ENCODE data around the gene AMPH. TPM values are rescaled to one million over a fixed set of nuclear protein-coding genes. Genes with fewer than 3 reads are reported as not detected.
"Not testable (repeated sequence)": the region's sequence is repeated elsewhere in the genome, so short reads cannot be mapped to it uniquely, and the experiment has no call there.

The AMPH gene
- polyA plus RNA-seq, 2 donors = 0.28 to 0.51 TPM

GRCh38 chr7:38358273-38358831, 272.8 kb downstream of the AMPH start:
- H3K4me3 ChIP-seq (ENCODE audit: low read depth in 1 of 2, low read length in 2 of 2); H3K27me3 ChIP-seq (ENCODE audit: control insufficient read depth in 1 of 2, insufficient read depth in 2 of 2, low read length in 2 of 2): not testable (repeated sequence)
- 68 to 81% methylated on average over 6 of the region's 6 CpGs for WGBS, 2 donors

GRCh38 chr7:38354271-38354851, 276.8 kb downstream of the AMPH start:
- H3K4me3 ChIP-seq (ENCODE audit: low read depth in 1 of 2, low read length in 2 of 2); H3K9me3 ChIP-seq (ENCODE audit: control insufficient read depth in 2 of 2, insufficient read depth in 1 of 2, low read depth in 1 of 2, low read length in 1 of 2); H3K36me3 ChIP-seq (ENCODE audit: control insufficient read depth in 2 of 2, insufficient read depth in 2 of 2, low read length in 1 of 2); H3K4me1 ChIP-seq (ENCODE audit: control insufficient read depth in 2 of 2, insufficient read depth in 2 of 2, low read length in 1 of 2); H3K27ac ChIP-seq (ENCODE audit: low read depth in 2 of 2, low read length in 1 of 2); H3K27me3 ChIP-seq (ENCODE audit: control insufficient read depth in 1 of 2, insufficient read depth in 2 of 2, low read length in 2 of 2): not testable (repeated sequence)
- WGBS, 2 donors = 53 to 60% methylated on average over 8 of the region's 8 CpGs

More at GRCh38 chr7:38358273-38358831, 272.8 kb downstream of the AMPH start:
- H3K4me1 ChIP-seq (ENCODE audit: control insufficient read depth in 2 of 2, insufficient read depth in 2 of 2, low read length in 1 of 2); H3K36me3 ChIP-seq (ENCODE audit: control insufficient read depth in 2 of 2, insufficient read depth in 2 of 2, low read length in 1 of 2); H3K9me3 ChIP-seq (ENCODE audit: control insufficient read depth in 2 of 2, insufficient read depth in 1 of 2, low read depth in 1 of 2, low read length in 1 of 2): not testable (repeated sequence)
- H3K27ac ChIP-seq (ENCODE audit: low read depth in 2 of 2, low read length in 1 of 2) = peak overlapping the region in 1 of 2 donors; percentile 12

- H3K27ac ChIP-seq (ENCODE audit: low read depth in 2 of 2, low read length in 1 of 2); H3K4me1 ChIP-seq (ENCODE audit: control insufficient read depth in 2 of 2, insufficient read depth in 2 of 2, low read length in 1 of 2); H3K9me3 ChIP-seq (ENCODE audit: control insufficient read depth in 2 of 2, insufficient read depth in 1 of 2, low read depth in 1 of 2, low read length in 1 of 2); H3K27me3 ChIP-seq (ENCODE audit: control insufficient read depth in 1 of 2, insufficient read depth in 2 of 2, low read length in 2 of 2); H3K4me3 ChIP-seq (ENCODE audit: low read depth in 1 of 2, low read length in 2 of 2); H3K36me3 ChIP-seq (ENCODE audit: control insufficient read depth in 2 of 2, insufficient read depth in 2 of 2, low read length in 1 of 2): not testable (repeated sequence)
- WGBS, 2 donors = 64 to 75% methylated on average over 6 to 7 of the region's 7 CpGs
These were observed 277.7 kb downstream of the AMPH start for GRCh38 chr7:38353431-38353881.

- H3K4me1 ChIP-seq (ENCODE audit: control insufficient read depth in 2 of 2, insufficient read depth in 2 of 2, low read length in 1 of 2) = no peaks in the 10 kb centered on the region
- 88 to 90% methylated on average over 4 of the region's 4 CpGs for WGBS, 2 donors
- no peak overlapping the region for H3K4me3 ChIP-seq (ENCODE audit: low read depth in 1 of 2, low read length in 2 of 2)
- no peaks in the 10 kb centered on the region for H3K27me3 ChIP-seq (ENCODE audit: control insufficient read depth in 1 of 2, insufficient read depth in 2 of 2, low read length in 2 of 2)
- H3K27ac ChIP-seq (ENCODE audit: low read depth in 2 of 2, low read length in 1 of 2) = no peak overlapping the region
- H3K9me3 ChIP-seq (ENCODE audit: control insufficient read depth in 2 of 2, insufficient read depth in 1 of 2, low read depth in 1 of 2, low read length in 1 of 2) = no peaks in the 10 kb centered on the region
- H3K36me3 ChIP-seq (ENCODE audit: control insufficient read depth in 2 of 2, insufficient read depth in 2 of 2, low read length in 1 of 2) = no peaks in the 10 kb centered on the region
These were observed 279.6 kb downstream of the AMPH start for GRCh38 chr7:38351601-38352000.

GRCh38 chr7:38350777-38351176, 280.4 kb downstream of the AMPH start:
- 49 to 59% methylated on average over 3 of the region's 3 CpGs for WGBS, 2 donors
- H3K4me3 ChIP-seq (ENCODE audit: low read depth in 1 of 2, low read length in 2 of 2); H3K27ac ChIP-seq (ENCODE audit: low read depth in 2 of 2, low read length in 1 of 2): not testable (repeated sequence)

GRCh38 chr7:38349869-38350583, 281.1 kb downstream of the AMPH start:
- not testable (repeated sequence) for H3K36me3 ChIP-seq (ENCODE audit: control insufficient read depth in 2 of 2, insufficient read depth in 2 of 2, low read length in 1 of 2); H3K27me3 ChIP-seq (ENCODE audit: control insufficient read depth in 1 of 2, insufficient read depth in 2 of 2, low read length in 2 of 2); H3K9me3 ChIP-seq (ENCODE audit: control insufficient read depth in 2 of 2, insufficient read depth in 1 of 2, low read depth in 1 of 2, low read length in 1 of 2); H3K4me3 ChIP-seq (ENCODE audit: low read depth in 1 of 2, low read length in 2 of 2); H3K4me1 ChIP-seq (ENCODE audit: control insufficient read depth in 2 of 2, insufficient read depth in 2 of 2, low read length in 1 of 2)
- H3K27ac ChIP-seq (ENCODE audit: low read depth in 2 of 2, low read length in 1 of 2) = peak overlapping the region in 1 of 2 donors; percentile 21
- WGBS, 2 donors = 58 to 62% methylated on average over 6 of the region's 6 CpGs

More at GRCh38 chr7:38350777-38351176, 280.4 kb downstream of the AMPH start:
- H3K36me3 ChIP-seq (ENCODE audit: control insufficient read depth in 2 of 2, insufficient read depth in 2 of 2, low read length in 1 of 2); H3K9me3 ChIP-seq (ENCODE audit: control insufficient read depth in 2 of 2, insufficient read depth in 1 of 2, low read depth in 1 of 2, low read length in 1 of 2); H3K4me1 ChIP-seq (ENCODE audit: control insufficient read depth in 2 of 2, insufficient read depth in 2 of 2, low read length in 1 of 2); H3K27me3 ChIP-seq (ENCODE audit: control insufficient read depth in 1 of 2, insufficient read depth in 2 of 2, low read length in 2 of 2): not testable (repeated sequence)

GRCh38 chr7:38349126-38349795, 281.9 kb downstream of the AMPH start:
- WGBS, 2 donors = 67 to 74% methylated on average over 8 to 9 of the region's 9 CpGs
- not testable (repeated sequence) for H3K4me1 ChIP-seq (ENCODE audit: control insufficient read depth in 2 of 2, insufficient read depth in 2 of 2, low read length in 1 of 2); H3K36me3 ChIP-seq (ENCODE audit: control insufficient read depth in 2 of 2, insufficient read depth in 2 of 2, low read length in 1 of 2); H3K4me3 ChIP-seq (ENCODE audit: low read depth in 1 of 2, low read length in 2 of 2); H3K27me3 ChIP-seq (ENCODE audit: control insufficient read depth in 1 of 2, insufficient read depth in 2 of 2, low read length in 2 of 2); H3K9me3 ChIP-seq (ENCODE audit: control insufficient read depth in 2 of 2, insufficient read depth in 1 of 2, low read depth in 1 of 2, low read length in 1 of 2)
- peak overlapping the region in 1 of 2 donors; percentile 21 for H3K27ac ChIP-seq (ENCODE audit: low read depth in 2 of 2, low read length in 1 of 2)

- H3K36me3 ChIP-seq (ENCODE audit: control insufficient read depth in 2 of 2, insufficient read depth in 2 of 2, low read length in 1 of 2); H3K4me1 ChIP-seq (ENCODE audit: control insufficient read depth in 2 of 2, insufficient read depth in 2 of 2, low read length in 1 of 2); H3K9me3 ChIP-seq (ENCODE audit: control insufficient read depth in 2 of 2, insufficient read depth in 1 of 2, low read depth in 1 of 2, low read length in 1 of 2); H3K27ac ChIP-seq (ENCODE audit: low read depth in 2 of 2, low read length in 1 of 2); H3K4me3 ChIP-seq (ENCODE audit: low read depth in 1 of 2, low read length in 2 of 2); H3K27me3 ChIP-seq (ENCODE audit: control insufficient read depth in 1 of 2, insufficient read depth in 2 of 2, low read length in 2 of 2): not testable (repeated sequence)
- 61 to 78% methylated on average over 4 to 6 of the region's 6 CpGs for WGBS, 2 donors
These were observed 285.6 kb downstream of the AMPH start for GRCh38 chr7:38345299-38346172.

GRCh38 chr7:38344741-38345140, 286.4 kb downstream of the AMPH start:
- WGBS, 2 donors = 66 to 71% methylated on average over 3 of the region's 3 CpGs
- not testable (repeated sequence) for H3K27me3 ChIP-seq (ENCODE audit: control insufficient read depth in 1 of 2, insufficient read depth in 2 of 2, low read length in 2 of 2); H3K27ac ChIP-seq (ENCODE audit: low read depth in 2 of 2, low read length in 1 of 2); H3K9me3 ChIP-seq (ENCODE audit: control insufficient read depth in 2 of 2, insufficient read depth in 1 of 2, low read depth in 1 of 2, low read length in 1 of 2); H3K36me3 ChIP-seq (ENCODE audit: control insufficient read depth in 2 of 2, insufficient read depth in 2 of 2, low read length in 1 of 2); H3K4me1 ChIP-seq (ENCODE audit: control insufficient read depth in 2 of 2, insufficient read depth in 2 of 2, low read length in 1 of 2); H3K4me3 ChIP-seq (ENCODE audit: low read depth in 1 of 2, low read length in 2 of 2)
